Stimulated activated CD4-positive, alpha-beta T cell treated with anti-CD3 and anti-CD28 coated beads, TNF-alpha, amount 100 ng/mL, for 24 hours (primary cell): ENCODE results near the gene PRKCE.
"Not testable (repeated sequence)": the region's sequence is repeated elsewhere in the genome, so short reads cannot be mapped to it uniquely, and the experiment has no call there.

ENCODE experiments used
- DNase-seq, 3 experiments: peaks; one replicate each; pipeline ENCODE4 v3.0.0-alpha.2; 2020; ENCODE audit warnings: low read depth in 3 of 3

The PRKCE gene

DNA sequence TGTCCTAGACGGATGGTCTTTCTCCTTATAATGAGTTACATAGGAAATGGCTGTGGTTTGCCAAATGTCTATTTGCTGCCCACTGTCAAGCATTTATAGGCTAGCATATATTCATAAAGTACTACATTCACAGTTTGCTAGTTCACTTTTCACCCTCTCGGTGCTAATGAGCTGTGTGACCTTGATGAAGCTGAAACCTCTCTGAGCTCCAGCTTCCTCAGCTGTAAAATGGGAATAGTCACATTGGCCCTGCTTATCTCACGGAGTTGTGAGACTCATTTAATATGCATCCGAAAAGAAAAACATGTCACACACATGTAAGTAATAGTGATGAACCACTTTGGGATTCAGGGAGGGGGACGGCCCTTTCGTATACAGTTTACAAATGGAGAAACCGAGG lies 17.0 kb downstream of the PRKCE start:
- no peak for DNase-seq

DNA sequence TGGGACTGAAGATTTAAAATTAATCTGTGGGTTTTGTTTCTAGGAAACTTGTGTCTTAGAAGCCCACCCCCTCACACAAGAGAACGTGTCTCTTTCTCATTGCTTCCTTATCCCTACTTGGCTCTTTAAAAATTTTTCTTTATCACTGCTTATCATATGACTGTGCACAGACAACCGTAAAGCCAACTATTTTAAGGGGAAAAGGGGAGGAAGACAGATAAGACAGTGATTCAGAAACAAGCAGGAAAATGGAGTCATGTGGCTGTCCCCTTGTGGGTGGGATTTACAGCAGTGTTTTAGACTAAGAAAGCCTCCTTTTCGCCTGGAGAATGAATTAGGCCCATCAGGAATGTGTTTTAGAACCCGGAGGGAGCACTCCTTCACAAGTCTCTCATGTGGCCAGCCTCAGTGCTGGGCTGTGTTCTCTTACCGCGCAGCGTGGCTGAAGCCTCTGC lies 17.6 kb downstream of the PRKCE start:
- no peak for DNase-seq

DNA sequence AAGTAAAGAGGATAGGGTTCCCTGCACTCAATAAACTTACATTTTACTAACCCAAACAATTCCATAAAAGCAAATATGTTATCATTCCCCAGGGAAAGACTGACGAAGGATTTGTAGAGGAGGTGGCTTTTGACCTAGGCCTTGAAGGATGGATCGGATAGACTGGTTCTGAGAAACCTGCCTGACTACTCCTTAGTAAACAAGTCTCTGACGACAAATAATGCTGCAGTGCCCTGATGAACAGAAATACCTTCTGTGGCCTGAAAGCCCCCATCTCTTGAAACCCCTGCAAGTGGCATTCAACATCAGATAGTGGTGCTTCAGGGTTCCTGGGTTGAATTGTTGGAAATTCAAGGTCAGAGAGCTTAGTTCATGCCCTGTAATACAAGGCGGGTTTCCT lies 19.2 kb downstream of the PRKCE start:
- DNase-seq: no peak

DNA sequence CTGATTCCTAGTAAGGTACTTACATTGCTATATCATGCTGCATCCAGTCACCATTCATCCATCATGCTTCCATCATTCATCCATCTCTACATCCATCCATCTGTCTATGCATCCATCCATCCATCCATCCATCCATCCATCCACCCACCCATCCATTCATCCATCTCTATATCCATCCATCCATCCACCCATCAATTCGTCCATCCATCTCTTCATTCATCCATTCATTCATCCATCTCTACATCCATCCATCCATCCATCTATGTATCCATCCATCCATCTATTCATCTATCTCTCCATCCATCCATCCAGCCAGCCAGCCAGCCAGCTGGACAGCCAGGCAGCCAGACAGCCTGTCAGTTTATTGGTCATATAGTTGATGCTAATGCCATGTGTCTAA lies 20.7 kb downstream of the PRKCE start:
- no peak for DNase-seq

DNA sequence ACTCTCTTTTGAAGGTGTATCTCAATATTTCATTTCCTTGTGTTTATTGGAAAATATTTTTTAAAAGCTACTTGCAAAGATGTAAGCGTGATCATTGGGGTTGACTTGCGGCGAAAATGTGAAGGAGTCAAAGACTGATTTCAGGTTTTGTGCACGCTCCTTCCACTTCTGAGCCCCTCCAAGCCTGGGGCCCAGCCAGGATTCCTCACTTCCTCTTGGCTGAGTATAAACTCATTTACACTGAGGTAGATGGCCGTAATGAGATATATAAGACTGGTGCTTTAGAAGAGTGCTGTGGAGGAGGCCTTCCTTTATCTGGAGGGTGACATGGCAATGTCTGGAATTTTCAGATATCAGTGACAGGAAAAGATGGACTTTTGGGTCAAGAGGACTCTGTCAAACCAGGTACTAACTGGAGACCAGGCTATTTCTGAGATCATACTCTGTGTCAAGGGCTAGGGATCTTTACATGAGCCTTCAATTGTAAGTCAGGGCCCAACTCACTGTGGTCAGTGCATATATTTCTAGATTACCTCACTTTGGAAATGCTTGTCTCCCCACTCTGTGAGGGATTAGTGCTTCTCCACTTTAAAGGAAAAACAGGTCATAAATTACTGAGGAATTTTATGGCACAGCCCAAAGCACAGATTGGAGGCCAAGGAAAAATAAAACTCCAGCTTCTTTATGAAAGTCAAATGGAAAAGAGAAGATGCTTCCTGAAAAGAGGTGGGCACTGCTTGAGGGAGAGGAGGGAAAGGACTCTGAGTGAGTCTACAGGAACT lies 22.8 kb downstream of the PRKCE start:
- no peak for DNase-seq

DNA sequence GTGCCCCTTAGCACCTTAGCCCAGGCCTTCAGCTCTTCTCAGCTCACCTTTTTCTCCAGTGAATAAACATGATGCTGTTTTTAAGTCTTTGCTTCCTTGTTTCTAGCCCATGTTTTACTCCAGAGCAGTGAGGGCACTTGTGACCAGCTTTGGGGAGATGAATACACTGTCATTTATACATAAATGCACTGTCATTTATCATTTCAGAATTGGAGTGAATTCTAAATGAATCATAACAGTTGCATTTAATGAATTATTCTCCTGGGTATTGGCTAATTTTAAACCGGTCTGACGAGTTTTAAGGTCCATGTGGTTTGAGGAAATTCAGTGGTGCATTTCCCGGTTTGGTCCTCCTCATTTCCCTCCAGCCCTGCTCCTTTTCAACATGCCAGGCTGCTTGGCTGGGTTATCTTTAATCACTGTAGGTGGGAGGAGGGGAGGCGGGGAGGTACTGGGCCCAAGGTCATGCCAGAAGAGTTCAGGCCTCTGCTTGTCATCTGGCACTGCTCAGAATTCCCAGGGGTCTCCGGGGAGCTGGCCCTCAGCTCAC lies 23.9 kb downstream of the PRKCE start:
- no peak for DNase-seq

DNA sequence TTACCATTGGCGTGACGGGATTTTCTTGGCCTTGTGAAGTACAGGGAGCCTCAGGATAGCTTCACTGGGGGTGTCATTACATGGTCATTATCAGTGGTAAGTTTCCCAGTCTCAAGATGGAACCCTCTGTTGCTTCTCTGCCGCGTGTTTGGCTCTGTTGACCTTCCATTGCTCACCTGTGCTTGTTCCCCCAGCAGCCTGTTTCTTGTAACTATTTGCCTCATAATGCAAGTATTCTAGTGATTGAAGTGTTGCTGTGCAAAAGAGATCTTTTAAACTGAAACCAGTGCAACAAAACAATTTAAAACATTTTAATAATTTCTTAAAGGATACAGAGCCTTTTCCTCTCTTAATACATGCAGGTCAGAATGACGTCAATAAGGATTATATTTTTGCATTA lies 24.6 kb downstream of the PRKCE start:
- no peak for DNase-seq

DNA sequence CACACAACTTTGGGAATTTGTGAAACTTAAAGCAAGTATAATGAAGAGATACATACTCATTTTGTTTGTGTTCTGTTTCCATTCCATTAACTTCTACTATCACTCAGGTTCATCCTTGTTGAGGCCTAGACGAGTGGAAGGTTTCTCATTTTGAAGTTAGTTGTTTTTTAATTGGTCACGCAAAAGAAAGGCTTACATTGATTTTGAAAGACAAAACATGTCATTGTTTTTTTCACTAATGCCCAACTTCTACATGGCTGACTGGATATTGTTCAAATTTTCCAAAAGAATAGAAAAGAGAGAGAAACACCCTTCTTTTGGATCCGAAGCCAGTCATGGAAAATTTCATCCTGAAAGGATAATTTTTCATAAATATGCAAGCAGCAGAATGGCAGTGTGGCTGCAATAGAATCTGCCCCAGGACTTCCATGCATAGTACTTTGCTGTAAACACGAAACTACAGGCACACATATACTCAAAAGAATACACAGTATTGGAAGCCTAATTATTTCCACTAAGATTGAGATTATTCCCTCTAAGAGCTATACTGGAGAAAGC lies 27.4 kb downstream of the PRKCE start:
- DNase-seq: no peak

DNA sequence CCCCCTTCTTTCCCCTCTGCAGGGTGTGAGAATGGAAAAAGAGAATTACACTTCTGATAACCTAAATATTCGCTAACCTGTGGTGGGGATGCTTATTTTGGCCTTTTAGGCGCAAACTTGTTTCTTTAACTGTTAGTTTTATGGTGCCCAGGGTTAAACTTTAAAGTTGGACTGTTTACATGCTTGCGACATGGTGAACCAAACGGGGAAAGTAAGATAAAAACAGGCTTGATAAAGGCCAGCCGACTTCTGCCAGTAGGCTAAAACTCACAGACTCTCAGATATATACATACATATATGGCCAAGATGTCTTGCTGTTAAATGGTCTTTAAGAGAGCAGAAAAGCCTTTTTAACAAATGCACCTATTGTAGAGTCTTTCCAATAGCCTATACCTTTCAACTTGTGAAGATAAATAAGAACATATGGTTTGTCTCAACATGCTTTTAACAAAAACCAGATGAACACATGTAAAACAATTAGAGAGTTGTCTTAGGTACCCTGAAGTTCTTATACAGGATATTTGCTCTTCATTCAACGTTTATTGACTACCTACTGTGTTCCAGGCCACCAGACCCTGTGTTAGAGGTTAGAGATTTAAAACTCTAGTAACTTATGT lies 29.0 kb downstream of the PRKCE start:
- no peak for DNase-seq

DNA sequence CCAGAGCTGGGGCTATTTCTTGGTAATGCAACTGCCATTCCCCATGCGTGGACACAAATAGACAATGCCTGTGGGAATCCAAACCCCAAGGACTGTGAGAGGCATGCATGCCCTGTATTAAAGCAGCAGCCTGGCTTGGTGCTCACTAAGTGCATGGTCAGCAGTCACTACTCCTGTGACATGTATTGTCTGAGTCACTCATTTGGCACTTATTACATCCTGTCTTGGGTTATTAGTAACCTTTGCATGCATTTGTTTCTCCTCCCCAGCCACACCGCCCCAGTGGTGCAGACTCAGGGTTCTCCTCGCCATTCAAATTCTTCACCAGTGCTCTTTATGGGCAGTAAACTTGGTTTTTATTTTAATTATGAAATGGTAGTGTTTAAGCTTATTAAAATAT lies 30.2 kb downstream of the PRKCE start:
- DNase-seq: no peak

DNA sequence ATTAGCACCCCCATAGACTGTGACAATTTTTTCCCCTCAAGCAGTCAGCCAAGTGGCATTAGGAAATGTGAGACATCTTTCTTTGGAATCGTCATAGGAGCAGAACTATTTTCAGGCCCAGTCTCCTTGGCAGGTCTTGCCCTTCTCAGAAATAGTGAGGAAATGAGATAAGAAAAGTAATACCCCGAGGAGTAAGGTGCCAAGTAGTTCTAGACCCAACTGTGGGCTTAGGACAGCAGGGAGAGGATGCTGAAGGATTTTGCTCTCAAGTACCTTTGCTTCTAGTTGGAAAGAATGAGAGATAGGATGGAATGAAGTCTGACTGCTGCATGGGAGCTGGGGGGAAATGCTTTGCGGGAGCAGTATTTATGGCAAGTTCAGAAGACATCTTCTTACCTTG lies 31.8 kb downstream of the PRKCE start:
- DNase-seq: no peak

DNA sequence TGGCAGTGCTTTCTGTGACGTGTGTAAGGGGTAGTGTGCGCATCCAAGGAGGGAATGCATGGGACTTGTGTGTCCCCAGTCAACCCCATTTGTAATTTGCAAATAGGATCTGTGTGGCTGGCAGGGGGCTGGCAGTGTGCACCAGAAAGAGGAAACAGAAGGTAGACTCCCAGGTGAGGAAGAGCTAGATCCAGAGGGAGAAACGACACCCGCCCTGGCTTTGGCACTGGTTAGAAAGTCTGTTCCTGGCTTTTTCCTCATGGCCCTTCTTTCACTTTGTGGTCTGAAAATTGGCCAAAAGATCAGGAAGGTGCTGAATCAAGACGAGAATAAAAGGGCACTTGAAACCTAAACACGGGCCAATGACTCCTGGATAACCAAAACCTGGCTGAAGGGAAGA lies 33.3 kb downstream of the PRKCE start:
- no peak for DNase-seq

DNA sequence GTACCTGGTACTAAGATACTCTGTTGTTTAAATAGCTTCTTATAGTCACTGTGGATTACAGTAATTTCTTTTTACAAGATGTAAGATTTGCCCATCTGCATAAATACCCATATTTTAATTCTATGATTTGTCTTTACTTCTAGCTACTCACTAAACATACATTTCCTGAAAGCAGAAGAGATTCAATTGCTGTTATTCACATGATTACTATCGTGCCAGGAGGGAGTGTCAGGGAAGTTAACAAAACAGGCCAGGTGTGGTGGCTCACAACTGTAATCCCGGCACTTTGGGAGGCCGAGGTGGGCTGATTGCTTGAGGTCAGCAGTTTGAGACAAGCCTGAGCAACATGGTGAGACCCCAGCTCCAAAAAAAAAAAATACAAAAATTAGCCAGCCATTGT lies 33.8 kb downstream of the PRKCE start:
- no peak for DNase-seq

DNA sequence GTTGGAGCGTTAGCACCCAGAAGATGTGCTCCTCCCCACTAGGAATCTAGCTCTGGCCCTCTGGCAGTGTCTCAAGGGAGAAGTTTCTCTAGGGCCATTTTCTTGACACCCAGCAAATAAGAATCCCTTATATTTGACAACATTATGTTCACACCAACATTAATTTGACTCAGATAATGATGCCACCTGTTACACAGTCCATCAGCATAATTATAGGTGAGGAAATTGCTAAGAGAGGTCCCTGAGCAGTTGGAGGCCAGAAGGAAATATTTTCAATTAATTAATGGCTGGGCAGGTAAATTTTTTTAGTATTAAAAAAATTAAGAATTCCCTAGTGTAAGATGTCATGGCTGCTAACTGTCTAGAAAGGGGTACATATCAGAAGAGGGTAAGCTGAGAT lies 36.5 kb downstream of the PRKCE start:
- DNase-seq: no peak

DNA sequence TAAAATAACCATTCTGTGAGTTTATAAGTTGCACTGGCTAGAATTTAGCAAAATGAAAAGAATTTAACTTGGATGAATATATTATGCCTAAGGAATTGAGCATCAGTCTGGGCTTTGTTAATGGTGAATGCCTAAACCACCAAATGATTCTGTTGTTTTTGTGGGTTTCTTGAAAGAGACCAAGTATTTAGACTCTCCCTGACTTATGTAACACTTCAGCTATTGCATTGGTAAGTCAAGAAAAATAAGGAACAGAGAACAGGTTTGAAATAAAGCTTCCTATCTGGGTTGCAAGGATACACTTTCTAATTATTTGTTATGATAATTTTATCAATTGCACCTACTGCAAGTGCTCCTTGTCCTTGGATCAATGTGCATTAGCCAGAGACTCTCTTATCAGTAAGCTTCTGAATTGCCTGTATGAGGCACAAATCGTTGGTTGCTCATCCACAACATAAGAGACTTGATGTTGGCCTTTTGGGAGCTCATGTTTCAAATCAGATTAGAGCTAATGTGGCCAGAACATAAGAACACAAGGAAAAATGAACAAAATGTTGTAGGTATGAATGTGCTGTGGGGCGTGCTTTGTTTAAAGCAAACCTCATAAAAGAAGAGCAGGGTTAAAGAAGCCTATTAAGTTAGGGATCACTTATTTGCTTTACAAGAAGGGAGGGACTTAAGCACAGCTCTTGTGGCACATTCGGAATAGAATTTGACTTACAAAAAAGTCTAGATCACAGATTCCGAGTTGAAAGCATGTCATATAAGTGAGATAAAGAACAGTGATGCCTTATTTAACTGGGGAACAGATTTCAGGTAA lies 37.2 kb downstream of the PRKCE start:
- DNase-seq: no peak

DNA sequence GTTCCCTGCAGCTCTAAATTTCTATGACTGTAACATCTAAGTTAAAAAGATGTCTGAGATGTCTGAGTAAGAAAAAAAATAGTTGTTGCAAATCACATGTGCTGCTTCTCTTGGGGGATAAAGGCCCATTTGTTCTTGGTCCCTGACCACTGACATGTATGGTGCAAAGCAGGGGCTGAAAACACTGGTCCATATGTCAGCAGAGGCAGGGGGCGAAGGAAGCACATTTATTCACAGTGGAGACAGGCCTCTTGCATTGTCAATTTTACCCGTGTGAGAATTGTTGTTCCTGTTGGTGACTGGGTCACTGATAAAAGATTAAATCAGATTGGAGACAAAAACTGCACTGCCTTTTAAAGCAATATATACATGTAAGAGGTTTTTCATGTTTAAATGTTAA lies 38.8 kb downstream of the PRKCE start:
- DNase-seq: no peak

DNA sequence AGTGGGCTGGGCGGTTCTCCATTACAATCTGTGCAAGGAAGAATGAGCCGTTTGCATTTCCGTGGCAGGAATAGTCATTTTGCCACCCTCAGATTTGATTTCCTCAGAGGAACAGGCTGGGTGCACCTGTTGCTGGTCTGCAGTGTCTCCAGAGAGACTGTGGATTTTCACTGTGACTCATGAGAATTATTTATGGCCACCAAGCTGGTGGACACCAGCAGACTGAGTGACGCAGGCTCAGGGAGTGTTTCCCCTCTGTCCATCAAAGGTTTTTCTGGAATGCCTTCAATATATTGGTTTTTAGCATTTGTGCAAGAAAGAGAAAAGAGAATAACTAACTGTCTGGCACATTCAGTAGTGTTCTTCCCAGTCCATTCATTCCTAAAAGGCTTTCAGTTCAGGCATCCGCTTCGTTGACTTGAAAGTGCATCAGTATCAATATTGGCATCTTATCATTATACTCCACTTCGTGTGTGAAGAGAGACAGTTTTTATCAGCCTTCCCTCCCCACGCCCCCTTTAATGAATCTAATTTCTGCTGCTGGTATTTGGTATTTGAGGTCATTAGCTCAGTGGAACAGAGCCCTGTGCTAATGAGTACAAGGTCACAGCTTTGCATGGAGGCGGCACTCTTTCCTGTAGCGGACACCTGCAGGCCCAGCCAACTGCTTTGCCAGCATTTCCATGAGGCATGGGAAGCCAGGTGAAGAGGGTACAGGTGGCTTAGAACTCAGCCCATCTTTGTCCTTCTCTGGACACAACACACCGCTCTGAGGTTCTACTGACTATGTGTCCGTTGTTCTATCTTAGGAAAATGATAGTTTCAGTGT lies 39.9 kb downstream of the PRKCE start:
- no peak for DNase-seq

DNA sequence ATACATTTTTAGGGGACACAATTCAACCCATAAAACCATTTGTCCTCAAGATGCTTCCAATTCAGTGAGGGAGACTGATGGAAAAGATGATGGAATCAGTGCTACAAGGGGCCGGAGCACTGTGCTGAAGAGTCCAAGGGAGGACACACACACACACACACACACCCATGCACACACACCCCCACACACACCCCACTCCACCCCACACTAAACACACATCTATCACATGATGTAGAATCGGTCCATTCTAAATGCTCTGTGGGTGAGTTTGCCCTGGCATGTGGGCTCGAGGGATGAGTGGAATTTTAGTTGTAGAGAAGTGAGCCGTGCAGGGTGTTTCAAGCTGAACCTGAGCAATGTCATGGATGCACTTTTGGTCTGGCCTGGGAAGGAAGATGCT lies 41.1 kb downstream of the PRKCE start:
- DNase-seq: no peak

DNA sequence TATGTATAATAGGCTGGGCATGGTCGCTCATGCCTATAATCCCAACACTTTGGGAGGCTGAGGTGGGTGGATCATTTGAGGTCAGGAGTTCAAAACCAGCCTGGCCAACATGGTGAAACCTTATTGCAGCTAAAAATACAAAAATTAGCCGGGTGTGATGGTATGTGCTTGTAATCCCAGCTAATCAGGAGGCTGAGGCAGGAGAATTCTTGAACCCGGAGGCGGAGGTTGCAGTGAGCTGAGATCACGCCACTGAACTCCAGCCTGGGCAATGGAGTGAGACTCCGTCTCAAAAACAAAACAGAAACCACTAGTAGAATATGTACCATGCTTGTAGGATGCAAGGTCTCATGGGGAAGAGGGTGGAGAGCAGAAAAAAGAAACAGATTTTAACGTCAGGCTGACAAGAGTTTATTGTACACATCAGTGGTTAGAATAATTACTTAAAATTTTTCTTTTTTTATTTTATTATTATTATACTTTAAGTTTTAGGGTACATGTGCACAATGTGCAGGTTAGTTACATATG lies 44.1 kb downstream of the PRKCE start:
- DNase-seq: not testable (repeated sequence)

DNA sequence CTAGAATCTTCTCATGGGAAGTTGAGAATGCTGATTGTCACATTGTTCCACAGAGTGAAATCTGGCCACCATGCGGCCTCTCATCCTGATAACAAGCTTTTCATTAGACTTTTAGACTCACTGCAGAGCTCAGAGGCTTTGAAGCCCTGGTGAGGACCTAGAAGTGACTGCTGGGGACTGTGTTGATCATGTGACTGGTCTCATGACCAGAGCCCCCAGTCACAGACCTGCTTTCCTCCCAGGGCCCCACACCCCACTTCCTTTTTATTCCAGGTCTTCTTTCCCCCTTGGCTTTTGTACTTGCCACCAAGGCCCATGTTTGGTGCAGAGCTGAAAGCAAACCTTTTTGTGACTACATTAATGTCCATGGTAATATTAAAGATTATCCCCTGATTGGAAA lies 45.2 kb downstream of the PRKCE start:
- no peak for DNase-seq

DNA sequence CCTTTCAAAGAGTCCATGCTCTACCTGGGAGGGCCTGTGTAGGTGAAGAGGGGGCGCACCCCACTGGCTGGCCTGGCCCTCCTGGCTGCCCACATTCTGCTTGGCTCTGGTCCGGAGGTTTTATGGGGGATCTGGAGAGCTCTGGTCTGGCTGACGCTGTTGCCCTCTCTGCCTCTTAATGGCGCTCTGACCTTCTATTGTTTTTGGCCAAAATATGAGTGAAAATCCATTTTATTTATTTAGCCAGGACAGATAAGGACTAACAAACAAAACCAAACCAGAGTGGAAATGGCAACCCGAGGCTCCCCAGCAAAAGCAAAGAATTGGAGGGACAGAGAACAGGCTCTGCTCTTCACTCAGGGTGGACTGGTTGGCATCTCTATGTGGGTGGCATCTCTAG lies 45.7 kb downstream of the PRKCE start:
- DNase-seq: no peak
